Measurements from ENCODE around the gene ARL1.
"Not testable (repeated sequence)": the region's sequence is repeated elsewhere in the genome, so short reads cannot be mapped to it uniquely, and the experiment has no call there.

The ARL1 gene

DNA sequence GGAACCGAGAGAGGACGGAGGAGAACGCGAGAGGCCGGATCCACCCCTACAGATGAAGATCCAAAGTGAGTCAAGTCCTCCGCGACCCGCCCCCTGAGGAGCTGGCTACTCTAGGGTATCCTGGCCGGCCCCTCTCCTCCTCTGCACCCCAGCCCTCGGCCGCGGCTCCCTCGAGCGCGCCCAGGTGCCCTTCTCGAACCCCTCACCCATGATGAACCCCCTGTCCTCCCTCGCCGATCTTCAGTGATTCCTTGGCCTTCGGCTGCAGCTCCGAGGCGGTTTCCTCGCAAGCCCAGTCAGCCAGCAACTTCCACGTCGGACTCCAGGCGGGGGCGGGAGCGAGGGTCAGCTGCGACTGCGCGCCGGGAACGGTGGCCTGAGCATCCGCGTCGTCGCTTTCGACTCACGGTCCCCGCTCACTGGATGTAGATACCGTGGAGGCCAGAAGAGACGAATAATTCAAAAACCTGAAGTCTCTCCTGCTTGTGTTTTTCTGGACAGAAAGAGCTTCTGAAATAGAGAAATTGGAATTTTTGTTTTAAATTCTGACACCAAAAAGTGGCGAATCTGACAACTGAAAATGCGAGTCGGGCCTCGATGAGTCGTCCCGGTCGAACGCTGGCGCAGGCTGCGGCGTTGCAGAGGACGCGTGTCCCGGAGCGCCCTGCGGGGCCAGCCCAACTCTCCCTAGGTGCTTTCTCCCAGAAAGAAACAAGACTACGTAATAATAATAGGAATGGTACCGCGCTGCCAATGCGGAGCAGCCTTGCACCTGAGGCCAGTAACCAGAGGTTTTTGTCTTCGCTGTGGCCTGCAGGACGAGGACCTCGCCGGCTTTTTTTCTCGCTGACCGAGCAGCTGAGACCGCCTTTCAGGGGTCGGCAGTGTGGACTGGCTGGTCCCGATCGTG lies at the start of gene ARL1:
ARL1 (minus strand) TSS at position 337 of the 910 bp plus-strand sequence; CDS start at position 210, 127 bp downstream.
- peak; percentile 85 for DNase-seq

DNA sequence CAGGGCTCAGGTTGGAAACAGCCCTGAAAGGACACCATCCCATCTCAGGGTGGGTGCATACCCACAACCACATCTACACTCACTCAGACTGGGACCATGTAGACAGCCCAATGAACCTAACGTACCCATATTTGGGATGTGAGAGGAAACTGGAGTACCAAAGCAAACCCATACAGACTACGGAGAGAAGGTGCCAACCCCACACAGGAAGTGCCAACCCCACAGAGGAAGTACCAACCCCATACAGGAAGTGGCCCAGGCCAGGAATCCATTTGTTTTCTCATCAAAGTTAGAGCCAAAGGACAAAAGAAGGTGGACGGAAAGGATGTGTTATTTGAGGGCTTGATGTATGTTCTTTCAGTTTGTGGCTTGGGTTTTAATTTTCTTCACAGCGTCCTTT lies 48.1 kb upstream of the ARL1 start:
- DNase-seq, result peak; percentile 12

DNA sequence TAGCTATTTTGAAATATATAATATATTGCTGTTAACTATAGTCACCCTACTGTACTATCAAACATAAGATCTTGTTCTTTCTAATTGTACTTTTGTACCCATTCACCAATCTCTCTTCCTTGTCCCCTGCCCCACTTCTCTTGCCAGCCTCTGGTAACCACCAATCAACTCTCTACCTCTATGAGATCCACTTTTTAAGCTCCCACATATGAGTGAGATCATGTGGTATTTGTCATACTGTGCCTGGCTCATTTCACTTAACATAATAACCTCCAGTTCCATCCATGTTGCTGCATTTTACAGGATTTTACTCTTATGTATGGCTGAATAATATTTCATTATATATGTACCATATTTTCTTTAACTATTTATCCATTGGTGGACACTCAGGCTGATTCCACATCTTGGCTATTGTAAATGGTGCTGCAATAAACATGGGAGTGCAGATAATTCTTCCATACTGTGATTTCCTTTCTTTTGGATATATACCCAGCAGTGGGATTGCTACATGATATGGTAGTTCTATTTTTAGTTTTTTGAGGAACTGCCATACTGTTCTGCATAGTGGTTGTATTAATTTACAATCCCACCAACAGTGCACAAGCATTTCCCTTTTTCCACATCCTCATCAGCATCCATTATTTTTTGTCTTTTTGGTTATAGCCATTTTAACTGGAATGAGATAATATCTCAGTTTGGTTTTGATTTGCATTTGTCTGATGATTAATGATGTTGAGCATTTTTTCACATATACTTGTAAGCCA lies 34.1 kb upstream of the ARL1 start:
- no peak for DNase-seq

DNA sequence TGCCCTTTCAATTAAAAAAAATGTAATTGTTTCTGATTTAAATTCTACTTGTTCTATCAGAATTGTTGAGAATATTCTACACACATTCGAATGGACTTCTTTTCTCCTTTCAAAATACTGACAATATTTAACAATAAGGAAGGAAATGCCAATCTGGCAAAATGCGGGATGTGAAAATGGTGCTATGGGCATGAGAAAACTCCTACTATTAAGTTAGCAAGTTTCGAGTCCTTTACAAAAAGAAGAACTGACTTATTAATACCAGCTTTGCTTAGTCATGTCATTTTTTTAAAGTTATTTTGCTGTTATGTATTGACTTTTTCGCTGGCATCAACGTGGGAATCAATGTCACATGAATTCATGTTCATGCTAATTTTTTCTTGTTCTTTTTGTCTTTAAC lies 31.7 kb upstream of the ARL1 start:
- DNase-seq, result no peak

DNA sequence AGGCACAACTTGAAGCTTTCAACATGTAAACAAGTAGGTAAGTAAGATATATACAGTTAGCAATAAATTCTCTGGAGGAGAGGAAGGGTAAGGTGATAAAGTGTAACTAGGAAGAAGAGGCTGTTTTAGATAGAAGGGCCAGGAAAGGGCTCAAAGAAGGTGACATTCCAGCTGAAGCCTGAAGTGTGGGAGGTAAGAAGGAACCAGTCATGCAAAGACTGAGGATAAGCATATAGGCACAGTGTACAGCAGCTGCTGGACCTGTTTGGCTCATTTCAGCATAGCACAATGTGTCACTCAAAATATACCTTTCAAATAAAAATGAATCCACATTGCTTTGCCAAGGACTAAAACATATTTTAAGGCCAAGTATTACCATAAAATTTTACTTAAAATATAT lies 28.6 kb upstream of the ARL1 start:
- DNase-seq, result no peak

DNA sequence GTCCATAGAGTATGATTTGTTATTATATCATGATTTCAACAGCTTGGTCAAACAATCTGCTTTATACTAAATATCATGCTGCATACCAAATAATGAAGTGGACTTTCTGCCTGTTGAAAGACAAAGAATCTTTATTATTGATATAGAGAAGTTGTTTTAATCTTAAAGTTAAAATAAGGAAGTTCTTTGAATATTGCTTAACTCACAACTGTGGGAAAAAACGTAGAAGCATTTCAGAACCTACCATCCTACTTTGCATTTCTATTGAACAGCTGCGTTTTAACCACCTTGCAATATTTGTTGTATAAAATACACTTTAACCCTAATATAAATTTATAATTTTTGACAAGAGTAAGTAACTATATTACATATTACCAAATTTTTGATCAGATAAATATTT lies 22.9 kb upstream of the ARL1 start:
- no peak for DNase-seq

DNA sequence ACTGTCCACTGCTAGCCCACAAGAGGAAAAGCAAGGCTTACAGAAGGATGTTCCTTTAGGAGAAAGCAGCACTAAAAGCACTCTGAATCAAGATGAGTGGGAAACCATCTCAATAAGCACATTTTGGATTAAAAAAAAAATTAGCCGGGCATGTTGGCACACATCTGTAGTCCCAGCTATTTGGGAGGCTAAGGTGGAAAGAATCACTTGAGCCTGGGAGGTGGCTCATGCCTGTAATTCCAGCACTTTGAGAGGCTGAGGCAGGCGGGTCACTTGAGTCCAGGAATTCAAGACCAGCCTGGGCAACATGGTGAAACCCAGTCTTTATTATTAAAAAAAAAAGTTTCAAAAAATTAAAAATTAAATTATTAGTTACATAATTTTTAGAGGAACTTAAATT lies 17.0 kb upstream of the ARL1 start:
- no peak for DNase-seq

DNA sequence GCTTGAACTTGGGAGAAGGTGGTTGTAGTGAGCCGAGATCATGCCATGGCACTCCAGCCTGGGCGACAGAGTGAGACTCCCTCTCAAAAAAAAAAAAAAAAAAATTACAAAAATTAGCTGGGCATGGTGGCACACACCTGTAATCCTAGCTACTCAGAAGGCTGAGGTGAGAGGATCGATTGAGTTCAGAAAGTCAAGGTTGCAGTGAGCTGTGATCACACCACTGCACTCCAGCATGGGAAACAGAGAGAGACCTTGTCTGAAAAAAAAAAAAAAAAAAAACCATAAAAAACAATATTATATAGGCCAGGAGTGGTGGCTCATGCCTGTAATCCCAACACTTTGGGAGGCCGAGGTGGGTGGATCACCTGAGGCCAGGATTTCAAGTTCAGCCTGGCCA lies 14.5 kb upstream of the ARL1 start:
- DNase-seq, result not testable (repeated sequence)

DNA sequence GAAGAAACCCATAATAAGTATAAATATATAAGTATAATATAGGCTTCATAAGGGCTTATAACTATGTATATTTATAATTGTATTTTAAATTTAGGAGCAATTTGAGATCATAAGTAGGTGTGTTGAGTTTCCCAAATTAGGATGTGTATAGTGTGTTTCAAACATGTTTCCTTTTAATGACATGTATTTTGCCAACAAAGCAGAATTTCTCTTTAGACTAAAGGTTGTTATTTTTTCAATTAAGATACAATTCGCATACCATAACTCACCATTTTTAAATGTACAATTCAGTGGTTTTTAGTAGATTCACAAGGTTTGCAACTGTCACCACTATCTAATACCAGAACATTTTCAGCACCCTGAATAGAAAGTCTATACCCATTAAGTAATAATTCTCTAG lies 7.7 kb upstream of the ARL1 start:
- DNase-seq, result no peak

DNA sequence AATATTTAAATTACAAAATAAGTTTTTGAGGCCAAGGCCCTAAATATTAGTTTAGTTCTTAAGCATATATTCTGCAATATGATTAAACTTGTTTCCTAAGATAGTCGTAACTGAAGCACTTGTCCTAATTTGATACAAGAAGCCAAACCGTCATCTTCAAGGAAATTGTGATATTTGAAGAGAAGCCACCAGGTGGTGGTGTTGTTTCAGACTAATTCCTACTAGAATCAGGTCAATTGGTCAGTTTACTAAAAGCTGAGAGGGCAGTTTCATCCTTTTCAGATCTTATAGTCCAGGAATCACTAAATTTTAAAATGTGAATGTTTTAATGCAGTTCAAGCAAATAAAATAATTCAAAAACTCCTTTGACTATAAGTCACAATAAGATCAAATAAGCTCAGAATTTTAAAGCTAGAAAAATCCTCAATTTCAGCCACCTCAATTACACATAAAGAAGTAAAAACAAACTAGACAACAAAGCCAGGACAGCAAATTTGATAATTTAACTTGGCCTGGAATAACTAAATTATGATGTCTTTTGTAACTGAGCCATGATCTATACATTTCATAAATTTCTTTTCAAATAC lies 7.1 kb upstream of the ARL1 start:
- DNase-seq, result peak; percentile 11

DNA sequence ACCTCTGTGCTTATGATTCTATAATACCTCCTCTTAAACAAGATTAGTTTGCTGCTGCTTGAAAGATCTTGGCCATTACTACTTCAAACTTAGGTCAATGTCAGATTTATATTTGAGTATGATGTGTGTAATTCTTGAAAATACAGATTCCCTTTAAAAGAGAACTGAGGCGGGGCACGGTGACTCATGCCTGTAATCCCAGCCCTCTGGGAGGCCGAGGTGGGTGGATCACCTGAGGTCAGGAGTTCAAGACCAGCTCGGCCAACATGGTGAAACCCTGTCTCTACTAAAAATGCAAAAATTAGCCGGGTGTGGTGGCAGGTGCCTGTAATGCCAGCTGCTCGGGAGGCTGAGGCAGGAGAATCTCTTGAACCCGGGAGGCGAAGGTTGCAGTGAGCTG lies 2.6 kb upstream of the ARL1 start:
- not testable (repeated sequence) for DNase-seq

DNA sequence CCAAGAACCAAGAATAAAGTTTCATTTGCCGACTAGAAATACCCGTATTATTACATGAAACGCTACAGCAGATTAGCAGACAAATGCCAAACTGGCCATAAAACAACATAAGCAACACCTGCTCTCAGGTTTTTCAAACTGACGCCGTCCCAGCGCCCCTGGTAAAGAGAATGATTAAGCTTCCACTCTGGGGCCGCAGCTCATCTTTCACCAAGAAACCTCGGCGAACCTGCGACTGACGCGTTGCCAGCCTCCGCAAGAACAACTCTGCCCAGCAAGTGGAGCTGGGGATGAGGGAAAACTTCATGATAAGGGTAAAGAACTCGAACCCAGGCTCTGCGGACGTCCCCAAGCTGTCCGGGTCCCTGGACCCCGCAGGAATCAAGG lies 530 bp downstream of the ARL1 start:
- DNase-seq, result peak; percentile 30

DNA sequence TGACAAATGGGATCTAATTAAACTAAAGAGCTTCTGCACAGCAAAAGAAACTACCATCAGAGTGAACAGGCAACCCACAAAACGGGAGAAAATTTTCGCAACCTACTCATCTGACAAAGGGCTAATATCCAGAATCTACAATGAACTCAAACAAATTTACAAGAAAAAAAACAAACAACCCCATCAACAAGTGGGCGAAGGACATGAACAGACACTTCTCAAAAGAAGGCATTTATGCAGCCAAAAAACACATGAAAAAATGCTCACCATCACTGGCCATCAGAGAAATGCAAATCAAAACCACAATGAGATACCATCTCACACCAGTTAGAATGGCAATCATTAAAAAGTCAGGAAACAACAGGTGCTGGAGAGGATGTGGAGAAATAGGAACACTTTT lies 16.4 kb downstream of the ARL1 start:
- DNase-seq, result not testable (repeated sequence)

DNA sequence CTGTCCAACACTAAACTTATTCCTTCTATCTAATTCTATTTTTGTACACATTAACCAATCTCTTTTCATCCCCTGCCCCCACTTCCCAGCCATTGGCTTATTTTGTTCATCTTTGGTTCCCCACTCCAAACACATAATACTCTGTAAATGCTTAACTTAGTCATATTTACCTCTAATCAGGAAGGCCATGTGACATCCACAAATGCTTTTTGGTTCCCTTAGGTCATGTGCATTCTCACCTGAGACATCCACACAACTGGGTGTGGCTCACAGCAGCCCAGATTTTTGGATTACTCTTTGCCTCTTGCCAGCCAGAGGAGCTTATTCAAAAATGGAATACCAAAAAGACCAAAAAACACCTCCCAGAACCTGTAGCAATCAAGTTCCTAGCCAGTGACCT lies 28.4 kb downstream of the ARL1 start:
- DNase-seq, result no peak

DNA sequence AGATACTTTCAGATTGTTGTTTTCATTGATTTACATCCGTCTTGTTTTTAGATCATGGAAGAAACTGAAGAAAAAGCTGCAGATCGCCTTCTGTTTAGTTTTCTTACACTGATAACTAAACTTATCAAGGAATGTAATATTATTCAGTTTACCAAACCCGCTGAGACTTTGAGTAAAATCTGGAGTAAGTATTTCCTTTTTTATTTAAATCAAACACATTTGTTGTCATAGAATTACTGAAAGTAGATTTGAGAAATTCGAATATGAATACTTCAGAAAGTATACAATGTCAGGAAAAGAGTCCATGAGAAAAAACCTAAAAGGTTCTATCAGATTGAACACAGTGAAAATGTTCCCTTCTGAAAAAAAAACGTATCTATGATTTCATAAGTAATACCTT lies 32.0 kb downstream of the ARL1 start:
- no peak for DNase-seq

DNA sequence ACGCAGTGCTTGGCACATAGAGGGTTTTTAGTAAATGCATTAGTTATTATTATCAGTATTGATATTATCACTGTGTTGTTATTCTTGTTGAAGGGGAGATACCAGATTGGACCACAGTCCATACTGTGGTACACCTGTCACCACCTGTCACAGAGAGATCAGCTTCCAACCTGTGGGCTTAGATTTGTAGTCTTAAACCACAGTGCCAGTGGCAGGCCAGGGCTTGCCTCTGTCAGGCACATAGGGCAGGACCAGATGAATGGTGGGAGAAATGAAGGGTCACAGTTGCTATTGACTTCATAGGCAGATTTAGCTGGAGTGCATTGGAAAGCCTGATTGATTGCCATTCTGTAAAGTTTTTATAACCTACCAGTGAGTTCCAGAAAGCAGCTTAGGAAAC lies 35.1 kb downstream of the ARL1 start:
- no peak for DNase-seq

DNA sequence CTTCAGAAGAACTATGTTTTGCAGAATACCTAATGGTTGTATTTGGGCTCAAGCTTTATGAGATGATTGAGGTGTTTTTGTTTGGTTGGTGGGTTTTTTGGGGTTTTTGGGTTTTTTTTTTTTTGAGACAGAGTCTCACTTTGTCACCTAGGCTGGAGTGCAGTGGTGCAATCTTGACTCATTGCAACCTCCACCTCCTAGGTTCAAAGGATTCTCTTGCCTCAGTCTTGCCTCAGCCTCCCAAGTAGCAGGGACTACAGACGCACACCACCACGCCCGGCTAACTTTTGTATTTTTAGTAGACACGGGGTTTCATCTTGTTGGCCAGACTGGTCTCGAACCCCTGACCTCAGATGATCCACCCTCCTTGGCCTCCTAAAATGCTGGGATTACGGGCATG lies 39.6 kb downstream of the ARL1 start:
- no peak for DNase-seq

DNA sequence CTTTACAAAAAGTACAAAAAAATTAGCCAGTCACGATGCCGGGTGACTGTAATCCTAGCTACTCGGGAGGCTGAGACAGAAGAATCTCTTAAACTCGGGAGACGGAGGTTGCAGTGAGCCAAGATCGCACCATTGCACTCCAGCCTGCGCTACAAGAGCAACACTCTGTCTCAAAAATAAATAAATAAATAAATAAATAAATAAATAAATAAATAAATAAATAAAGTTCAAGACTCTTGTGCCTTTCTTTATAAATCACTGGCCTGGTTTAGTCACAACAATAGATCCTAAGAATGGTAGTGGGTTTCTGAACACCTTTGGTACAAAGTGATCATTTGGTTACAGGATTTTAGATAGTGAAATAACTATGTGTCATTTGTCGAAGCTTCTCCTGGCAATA lies 46.1 kb downstream of the ARL1 start:
- no peak for DNase-seq

DNA sequence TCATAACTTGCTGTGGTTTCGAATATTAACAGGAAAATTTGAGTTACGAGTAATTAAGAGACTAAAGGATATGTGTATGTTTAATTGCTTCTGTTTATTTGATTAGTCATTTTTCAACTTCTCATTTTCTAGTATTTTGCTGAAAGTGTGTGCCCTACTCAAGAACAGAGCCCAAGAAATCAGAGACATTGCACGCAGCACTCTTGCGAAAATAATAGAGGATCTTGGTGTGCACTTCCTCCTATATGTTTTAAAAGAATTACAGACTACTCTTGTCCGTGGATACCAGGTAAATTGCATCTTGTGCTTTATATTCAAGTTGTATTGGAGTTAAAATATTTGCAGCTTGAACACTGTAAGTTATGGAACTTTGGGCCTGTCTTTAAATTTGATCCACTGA lies 50.8 kb downstream of the ARL1 start:
- DNase-seq, result no peak

DNA sequence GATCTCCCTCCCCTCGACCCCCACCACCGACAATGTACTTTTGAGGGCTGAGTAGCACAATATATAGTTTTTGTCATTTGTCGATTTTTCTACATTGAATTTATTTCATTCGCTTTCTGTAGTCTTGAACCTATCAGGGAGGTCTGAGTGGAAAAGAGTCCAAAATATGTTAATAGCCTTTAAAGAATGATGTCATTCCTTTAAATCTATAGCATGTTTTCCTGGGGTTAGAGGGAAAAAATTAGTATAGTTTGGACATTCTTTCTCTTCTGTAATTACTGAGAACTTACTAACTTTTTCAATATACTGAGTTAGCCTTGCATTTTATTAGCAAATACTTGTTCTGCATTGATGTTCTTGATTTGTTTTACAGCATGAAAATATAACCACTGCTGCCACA lies 55.9 kb downstream of the ARL1 start:
- no peak for DNase-seq

DNA sequence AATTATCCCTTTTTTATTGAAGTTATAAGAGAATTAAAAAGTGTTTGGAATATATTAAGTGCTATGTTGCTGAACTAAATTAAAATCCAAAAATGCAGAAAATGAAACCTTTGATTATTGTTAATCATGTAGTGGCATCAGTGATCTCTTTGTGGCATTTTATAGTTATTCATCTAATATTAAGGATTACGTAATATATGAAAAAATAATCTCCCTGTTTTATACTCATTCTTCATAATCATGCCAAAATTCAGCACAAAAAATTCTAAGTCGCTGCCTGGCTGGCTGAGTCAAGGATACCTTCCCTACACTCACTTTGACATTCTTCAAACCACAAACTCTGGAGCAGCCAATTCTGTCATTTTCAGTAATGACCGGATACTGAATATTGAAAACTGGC lies 63.7 kb downstream of the ARL1 start:
- DNase-seq, result no peak
